ENCODE data around the gene AP4E1. TPM values are rescaled to one million over a fixed set of nuclear protein-coding genes. Genes with fewer than 3 reads are reported as not detected.
A peak's percentile ranks its signal among the peaks of the same experiment; 100 is the strongest.
"Not testable (repeated sequence)": the region's sequence is repeated elsewhere in the genome, so short reads cannot be mapped to it uniquely, and the experiment has no call there.

AP4E1 gene
- total RNA-seq, 1 donor from 2014 or later = 7.3 TPM

- no peak for DNase-seq (ENCODE audit: low spot score)
Measured at GRCh38 chr15:51023499-51023898, 115.0 kb downstream of the AP4E1 start.

GRCh38 chr15:51024735-51025453, 116.4 kb downstream of the AP4E1 start:
- no peak for DNase-seq (ENCODE audit: low spot score)

GRCh38 chr15:51025454-51025846, 117.0 kb downstream of the AP4E1 start:
- DNase-seq (ENCODE audit: low spot score) = no peak

GRCh38 chr15:51030649-51031316, 122.3 kb downstream of the AP4E1 start:
- peak; percentile 56 for DNase-seq (ENCODE audit: low spot score)

- DNase-seq (ENCODE audit: low spot score) = not testable (repeated sequence)
Measured at GRCh38 chr15:51037474-51037873, 129.0 kb downstream of the AP4E1 start.

- DNase-seq (ENCODE audit: low spot score) = no peak
Measured at GRCh38 chr15:51038162-51038973, 129.9 kb downstream of the AP4E1 start.

- no peak for DNase-seq (ENCODE audit: low spot score)
Measured at GRCh38 chr15:51038974-51039319, 130.5 kb downstream of the AP4E1 start.

GRCh38 chr15:51044037-51044727, 135.7 kb downstream of the AP4E1 start:
- DNase-seq (ENCODE audit: low spot score) = no peak

GRCh38 chr15:51046016-51046415, 137.5 kb downstream of the AP4E1 start:
- DNase-seq (ENCODE audit: low spot score) = no peak

GRCh38 chr15:51046799-51047449, 138.4 kb downstream of the AP4E1 start:
- DNase-seq (ENCODE audit: low spot score) = peak; percentile 40

GRCh38 chr15:51048308-51048707, 139.8 kb downstream of the AP4E1 start:
- DNase-seq (ENCODE audit: low spot score) = no peak

GRCh38 chr15:51049081-51049480, 140.6 kb downstream of the AP4E1 start:
- no peak for DNase-seq (ENCODE audit: low spot score)

GRCh38 chr15:51051776-51052175, 143.3 kb downstream of the AP4E1 start:
- no peak for DNase-seq (ENCODE audit: low spot score)

- DNase-seq (ENCODE audit: low spot score) = no peak
Measured at GRCh38 chr15:51053571-51053970, 145.1 kb downstream of the AP4E1 start.

- no peak for DNase-seq (ENCODE audit: low spot score)
Measured at GRCh38 chr15:51054535-51054934, 146.1 kb downstream of the AP4E1 start.

Other genes with a start within 250 kb of the AP4E1 start
- gene TRPM7, start 221.9 kb upstream of the AP4E1 start, total RNA-seq = 33.6 TPM
- gene SPPL2A, start 143.0 kb upstream of the AP4E1 start, total RNA-seq = 94.3 TPM
- gene TNFAIP8L3, start 186.2 kb downstream of the AP4E1 start, total RNA-seq = 4.2 TPM

All from mucosa of gallbladder (tissue), 1 donor.